GM10266 (cell line): Measurements from ENCODE around the gene MRPS12.
"Not testable (repeated sequence)": the region's sequence is repeated elsewhere in the genome, so short reads cannot be mapped to it uniquely, and the experiment has no call there.

Source experiments
- DNase-seq: peaks from one replicate; pipeline ENCODE4 v3.0.0; 2012; ENCODE audit errors: extremely low spot score
- TF ChIP-seq, protein P1 (sequence below): IDR thresholded peaks from 2 replicates; pipeline ENCODE4 v1.5.1; 2012; ENCODE audit warnings: mild to moderate bottlenecking, low read depth; ENCODE audit not compliant: control insufficient read depth, insufficient read depth; ENCODE audit errors: missing control alignments

Gene MRPS12

DNA sequence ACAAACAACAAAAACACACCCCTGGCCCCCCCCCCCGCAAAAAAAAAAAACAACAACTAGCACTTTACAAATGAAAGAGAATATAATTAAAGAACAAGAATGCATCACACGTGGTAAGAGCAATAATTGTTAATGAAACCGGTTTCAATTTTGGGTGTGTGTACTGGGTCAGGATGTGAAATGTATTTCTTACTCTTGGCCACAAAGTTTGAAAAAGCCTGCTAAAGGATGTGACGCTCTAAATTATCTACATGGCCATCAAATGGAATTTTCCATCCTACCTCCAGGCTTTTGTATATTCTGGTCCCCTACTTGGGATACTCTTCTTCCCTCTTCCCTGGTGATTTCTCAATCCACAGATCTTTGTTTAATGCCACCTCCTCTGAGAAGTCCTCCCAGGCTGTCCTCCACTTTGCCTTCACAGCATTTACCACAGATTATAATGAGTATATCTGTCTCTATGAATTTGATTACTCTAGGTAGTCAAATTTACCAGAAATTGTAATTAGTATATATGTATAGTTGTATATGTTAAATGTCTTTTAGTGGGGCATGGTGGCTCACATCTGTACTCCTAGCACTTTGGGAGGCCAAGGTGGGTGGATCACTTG is 2.2 kb upstream of the MRPS12 start:
- DNase-seq, result no peak
- TF ChIP-seq, protein P1, sequence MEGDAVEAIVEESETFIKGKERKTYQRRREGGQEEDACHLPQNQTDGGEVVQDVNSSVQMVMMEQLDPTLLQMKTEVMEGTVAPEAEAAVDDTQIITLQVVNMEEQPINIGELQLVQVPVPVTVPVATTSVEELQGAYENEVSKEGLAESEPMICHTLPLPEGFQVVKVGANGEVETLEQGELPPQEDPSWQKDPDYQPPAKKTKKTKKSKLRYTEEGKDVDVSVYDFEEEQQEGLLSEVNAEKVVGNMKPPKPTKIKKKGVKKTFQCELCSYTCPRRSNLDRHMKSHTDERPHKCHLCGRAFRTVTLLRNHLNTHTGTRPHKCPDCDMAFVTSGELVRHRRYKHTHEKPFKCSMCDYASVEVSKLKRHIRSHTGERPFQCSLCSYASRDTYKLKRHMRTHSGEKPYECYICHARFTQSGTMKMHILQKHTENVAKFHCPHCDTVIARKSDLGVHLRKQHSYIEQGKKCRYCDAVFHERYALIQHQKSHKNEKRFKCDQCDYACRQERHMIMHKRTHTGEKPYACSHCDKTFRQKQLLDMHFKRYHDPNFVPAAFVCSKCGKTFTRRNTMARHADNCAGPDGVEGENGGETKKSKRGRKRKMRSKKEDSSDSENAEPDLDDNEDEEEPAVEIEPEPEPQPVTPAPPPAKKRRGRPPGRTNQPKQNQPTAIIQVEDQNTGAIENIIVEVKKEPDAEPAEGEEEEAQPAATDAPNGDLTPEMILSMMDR, result no peak

DNA sequence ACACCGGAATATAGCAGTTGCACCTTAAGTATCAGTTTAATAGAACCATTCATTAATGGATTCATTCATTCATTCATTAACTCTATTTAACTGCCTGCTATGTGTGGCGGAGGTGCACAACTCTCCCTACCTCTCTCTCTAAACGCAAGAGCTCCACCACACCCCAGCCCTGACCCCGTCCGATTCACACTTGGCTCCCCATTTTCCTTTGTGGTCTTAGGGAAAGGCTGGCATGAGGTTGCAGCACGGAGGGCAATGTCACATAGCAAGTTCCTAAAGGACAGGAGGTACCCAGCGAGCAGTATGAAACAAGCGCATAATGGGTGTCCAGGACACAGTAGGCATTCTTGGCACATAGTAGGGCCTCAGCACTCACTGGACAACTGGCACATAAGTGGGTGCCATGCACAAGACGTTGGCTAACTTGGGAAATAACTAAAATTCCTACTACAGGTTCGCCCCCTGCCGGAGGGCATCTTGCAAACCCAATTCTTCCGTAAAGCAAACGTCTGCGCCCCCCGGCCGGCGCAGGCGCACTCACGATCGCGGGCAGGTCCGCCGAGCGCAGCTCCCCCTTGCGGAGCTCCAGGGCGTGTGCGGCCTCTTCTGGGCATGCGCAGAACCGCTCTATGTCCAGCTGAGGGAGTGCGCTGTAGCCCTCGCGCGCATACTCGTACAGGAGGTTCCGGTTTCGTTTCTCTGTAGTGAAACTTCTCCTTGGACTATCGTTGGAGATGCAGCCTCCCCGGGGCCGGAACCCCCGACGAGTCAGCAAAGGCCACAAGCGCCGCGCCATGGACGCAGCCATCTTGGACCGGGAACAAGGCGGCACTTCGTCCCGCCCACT is 592 bp upstream of the MRPS12 start, which contains the start of gene SARS2:
Gene SARS2 (minus strand): TSS at position 835 of the 847 bp plus-strand sequence. CDS start 27 bp downstream, at position 808.
- DNase-seq, result peak; percentile 98
- TF ChIP-seq, protein P1, result peak; percentile 92

DNA sequence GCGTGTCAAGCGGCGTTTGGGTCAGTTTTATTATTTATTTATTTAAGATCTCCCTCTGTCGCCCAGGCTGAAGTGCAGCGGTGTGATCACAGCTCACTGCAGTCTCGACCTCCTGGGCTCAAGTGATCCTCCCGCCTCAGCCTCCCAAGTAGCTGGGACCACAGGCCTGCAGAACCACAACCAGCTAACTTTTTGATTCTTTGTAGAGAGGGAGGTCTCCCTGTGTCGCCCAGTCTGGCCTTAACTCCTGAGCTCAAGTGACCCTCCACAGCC is 713 bp downstream of the MRPS12 start:
- DNase-seq, result no peak
- TF ChIP-seq, protein P1, result no peak

DNA sequence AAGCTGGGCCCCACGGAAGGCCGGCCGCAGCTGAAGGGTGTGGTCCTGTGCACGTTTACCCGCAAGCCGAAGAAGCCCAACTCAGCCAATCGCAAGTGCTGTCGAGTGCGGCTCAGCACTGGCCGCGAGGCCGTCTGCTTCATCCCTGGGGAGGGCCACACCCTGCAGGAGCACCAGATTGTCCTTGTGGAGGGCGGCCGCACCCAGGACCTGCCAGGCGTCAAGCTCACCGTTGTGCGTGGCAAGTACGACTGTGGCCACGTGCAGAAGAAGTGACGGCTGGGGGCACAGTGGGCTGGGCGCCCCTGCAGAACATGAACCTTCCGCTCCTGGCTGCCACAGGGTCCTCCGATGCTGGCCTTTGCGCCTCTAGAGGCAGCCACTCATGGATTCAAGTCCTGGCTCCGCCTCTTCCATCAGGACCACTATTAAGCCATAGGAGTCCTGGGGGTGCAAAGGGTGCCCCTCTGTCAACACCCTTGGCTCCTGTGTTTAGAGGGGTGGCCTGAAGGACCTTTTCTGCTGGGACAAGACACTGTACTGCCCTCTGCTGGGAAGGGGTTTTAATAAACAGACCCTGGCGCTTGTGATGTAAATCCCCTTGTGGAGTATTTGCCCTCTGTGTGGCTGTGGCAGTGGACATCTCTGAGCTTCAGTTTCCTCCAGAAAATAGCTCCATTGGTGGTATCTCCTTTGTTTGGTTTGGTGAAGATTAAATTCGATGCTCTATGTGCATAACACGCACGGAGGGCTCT is 1.9 kb downstream of the MRPS12 start:
- DNase-seq, result no peak
- TF ChIP-seq, protein P1, result peak; percentile 53

DNA sequence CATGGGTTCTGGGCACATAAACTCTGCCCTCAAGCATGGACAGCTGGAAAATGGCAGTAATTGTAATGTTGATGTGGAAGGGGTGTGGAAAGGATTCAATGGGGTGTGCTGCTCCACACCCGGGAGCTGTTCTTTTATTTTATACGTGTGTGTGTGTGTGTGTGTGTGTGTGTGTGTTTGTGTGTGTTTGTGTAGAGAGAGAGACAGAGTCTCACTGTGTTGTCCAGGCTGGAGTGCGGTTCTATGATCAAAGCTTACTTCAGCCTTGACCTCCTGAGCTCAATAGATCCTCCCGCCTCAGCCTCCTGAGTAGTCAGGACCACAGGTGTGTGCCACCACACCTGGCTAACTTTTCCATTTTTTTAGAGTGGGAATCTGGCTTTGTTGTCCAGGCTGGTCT is 2.8 kb downstream of the MRPS12 start:
- DNase-seq, result no peak
- TF ChIP-seq, protein P1, result no peak

DNA sequence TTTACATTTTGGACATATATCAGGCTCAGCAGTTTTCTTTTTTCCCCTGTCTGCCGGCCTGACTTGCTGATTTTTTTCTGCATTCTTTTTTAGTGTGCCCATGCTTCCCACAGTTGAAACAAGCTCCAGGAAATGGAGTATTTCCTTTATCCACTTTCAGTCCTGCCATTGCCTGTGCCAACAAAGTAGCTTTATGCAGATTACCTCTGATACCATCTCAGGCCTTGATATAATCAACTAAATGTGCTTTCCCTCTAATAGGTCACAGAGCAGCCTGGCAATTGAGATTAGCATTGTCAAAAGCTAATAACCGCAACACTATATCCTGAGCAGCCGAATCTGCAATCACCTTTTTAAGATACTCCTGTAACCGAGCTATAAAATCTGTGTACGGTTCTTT is 9.2 kb downstream of the MRPS12 start:
- DNase-seq, result no peak

DNA sequence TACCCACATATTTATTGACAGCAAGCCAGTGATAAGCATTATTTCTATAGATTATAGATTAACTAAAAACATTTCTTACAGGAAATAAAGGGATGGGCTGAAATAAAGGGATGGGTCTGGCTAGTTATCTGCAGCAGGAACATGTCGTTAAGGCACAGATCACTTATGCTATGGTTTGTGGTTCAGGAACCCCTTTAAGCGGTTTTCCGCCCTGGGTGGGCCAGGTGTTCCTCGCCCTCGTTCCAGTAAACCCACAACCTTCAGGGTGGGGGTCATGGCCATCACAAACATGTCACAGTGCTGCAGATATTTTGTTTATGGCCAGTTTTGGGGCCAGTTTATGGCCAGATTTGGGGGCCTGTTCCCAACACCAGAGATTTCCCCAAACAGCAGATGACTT is 10.7 kb downstream of the MRPS12 start:
- not testable (repeated sequence) for DNase-seq

More for the DNA sequence above, 9.2 kb downstream of the MRPS12 start:
- TF ChIP-seq, protein P1, result no peak
